Ramos (cell line): ENCODE results near the gene CAPN2.
"Not testable (repeated sequence)": the region's sequence is repeated elsewhere in the genome, so short reads cannot be mapped to it uniquely, and the experiment has no call there.

Source experiments
- in situ Hi-C: fragments of 300-500 bp; cut with MboI; formaldehyde crosslinking; loops from one replicate; pipeline ENCODE4 v1.14.3; 2022; ENCODE audit warnings: low sequenced_read_pairs; ENCODE audit not compliant: unreplicated experiment

CAPN2 gene

DNA sequence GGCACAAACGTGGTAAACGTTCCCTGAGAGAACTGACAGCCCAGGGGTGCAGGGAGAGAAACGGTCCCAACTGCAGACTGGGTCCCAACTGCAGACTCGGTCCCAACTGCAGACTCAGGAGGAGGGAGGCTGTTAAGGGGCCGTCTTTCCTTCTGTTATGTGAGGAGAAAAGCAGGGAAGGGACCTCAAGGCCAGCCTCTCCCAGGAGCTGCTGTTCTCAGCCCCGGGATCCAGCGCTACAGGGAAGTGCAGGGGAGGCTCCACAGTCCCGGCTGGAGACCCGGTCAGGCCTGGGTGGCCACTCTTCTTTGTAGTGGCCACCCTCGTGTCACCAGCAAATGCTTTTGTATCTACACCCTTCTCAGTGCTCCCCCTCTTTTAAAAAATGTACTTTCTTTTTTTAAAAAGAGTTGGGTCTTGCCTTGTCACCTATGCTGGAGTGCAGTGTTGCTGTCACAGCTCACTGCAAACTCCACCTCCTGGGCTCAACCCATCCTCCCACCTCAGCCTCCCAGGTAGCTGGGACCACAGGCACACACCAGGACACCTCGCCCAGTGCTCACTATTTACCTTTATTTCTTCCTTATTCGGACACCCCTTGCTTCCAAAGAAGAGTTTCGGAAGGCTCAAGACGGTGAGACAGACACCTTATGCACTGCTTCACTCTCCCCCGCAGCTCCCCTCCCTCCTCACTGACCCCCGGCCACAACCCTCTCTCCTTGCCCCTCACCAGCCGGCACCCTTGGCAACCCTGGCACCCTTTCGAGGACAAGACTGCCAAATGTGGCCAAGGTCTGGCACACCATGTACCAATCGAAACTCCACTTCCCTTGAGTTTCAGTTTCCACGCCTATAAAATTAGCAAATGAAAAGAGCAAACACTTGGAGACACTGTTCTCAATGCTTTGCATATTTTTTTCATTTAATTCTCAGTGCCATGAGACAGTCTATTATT lies 21.8 kb downstream of the CAPN2 start:
- in situ Hi-C loops: no loop called here

DNA sequence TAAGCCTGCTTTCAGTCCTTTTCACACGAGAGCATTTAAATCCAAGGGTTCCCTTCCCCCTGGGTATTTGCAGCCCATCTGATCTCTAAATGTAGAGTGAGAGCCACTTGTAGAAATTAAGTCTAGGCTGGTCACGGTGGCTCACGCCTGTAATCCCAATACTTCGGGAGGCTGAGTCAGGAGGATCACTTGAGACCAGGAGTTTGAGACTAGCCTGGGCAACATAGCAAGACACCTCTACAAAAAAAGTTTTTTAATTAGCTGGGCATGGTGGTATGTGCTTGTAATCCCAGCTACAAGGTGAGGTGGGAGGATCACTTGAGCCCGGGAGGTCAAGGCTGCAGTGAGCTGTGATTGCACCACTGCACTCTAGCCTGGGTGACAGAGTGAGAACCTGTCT lies 24.3 kb downstream of the CAPN2 start:
- in situ Hi-C loops: not testable (repeated sequence)

- in situ Hi-C loops: no loop called here
Observed at GRCh38 chr1:223737342-223737741, 25.0 kb downstream of the CAPN2 start.

GRCh38 chr1:223738465-223739365 lies 26.4 kb downstream of the CAPN2 start:
- in situ Hi-C loops: no loop called here

GRCh38 chr1:223739366-223740037 lies 27.2 kb downstream of the CAPN2 start:
- in situ Hi-C loops: no loop called here

GRCh38 chr1:223740038-223740736 lies 27.8 kb downstream of the CAPN2 start:
- in situ Hi-C loops: not testable (repeated sequence)

GRCh38 chr1:223741861-223742260 lies 29.5 kb downstream of the CAPN2 start:
- in situ Hi-C loops: no loop called here

DNA sequence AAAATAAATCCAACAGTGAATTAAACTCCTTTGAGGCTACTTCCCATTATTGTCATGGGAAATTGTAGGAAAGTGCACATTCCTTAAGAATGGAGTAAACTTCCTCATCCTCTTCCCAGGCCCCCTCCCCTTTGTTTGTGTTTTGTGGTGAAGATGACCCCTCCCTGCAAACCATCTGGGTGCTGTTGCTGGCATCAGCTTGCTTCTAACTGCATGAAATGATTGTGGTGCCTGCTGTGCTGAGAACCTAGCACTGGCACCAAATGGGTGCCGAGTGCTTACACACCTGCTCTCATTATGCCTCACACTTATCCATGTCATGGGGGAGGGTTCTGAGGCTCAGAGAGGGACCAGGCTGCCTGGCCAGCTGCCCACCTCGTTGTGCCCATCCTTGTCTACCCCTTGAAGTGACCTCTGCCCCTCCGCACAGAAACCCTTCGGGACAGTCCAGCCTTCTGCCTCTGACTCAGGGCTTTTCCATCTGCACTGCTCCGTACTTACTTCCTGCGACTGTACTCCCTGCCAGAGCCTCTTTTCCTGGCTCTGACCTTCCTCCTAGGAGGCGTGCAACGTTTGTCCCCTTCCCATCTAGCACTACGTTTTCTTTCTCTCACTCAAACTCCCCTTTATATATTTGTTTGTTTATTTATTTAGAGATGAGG lies 30.6 kb downstream of the CAPN2 start:
- in situ Hi-C loops: no loop called here

GRCh38 chr1:223745731-223746130 lies 33.4 kb downstream of the CAPN2 start:
- in situ Hi-C loops: no loop called here

- in situ Hi-C loops: no loop called here
Observed at GRCh38 chr1:223747838-223748335, 35.5 kb downstream of the CAPN2 start.

GRCh38 chr1:223748405-223748772 lies 36.0 kb downstream of the CAPN2 start:
- in situ Hi-C loops: no loop called here

DNA sequence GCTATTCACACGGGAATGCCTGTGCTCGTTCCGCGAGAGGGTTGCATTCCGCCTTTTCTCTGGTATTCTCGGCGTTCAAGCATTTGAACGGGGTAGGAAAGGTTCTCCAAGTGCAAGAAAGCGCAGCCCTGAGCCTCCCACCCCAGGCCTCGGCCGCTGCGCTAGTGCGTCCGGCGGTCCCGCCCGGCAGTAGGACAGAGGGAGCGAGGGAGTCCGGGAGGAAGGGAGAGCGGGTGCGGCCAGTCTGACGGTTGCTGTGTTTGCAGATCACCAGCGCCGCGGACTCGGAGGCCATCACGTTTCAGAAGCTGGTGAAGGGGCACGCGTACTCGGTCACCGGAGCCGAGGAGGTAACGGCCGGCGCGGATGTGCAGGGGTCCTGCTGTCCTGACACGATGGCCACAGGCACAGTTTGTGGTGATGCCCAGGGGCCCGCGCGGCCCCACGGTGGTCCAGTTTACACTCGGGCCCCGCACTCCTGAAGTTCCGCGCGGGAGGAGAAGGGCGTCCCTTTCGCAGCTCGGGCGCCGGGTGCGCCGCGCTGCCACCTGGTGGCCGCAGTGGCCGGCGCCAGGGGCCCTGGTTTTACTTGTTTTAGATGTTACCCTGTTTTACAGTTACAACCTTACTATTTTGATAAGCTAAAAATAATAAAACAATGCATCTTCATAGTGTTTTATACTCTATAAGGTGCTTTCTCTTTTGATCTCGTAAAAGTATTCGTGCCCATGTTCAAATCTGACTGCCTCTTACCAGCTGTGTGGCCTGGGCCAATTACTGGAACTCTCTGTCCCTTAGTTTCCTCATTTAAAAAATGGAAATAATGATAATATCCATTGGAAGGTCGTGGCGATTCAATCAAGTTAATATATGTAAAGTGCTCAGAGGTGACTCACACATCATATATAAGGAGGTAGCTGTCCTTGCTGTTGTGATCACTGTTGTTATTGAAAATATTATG lies 36.7 kb downstream of the CAPN2 start:
- in situ Hi-C loops: no loop called here

DNA sequence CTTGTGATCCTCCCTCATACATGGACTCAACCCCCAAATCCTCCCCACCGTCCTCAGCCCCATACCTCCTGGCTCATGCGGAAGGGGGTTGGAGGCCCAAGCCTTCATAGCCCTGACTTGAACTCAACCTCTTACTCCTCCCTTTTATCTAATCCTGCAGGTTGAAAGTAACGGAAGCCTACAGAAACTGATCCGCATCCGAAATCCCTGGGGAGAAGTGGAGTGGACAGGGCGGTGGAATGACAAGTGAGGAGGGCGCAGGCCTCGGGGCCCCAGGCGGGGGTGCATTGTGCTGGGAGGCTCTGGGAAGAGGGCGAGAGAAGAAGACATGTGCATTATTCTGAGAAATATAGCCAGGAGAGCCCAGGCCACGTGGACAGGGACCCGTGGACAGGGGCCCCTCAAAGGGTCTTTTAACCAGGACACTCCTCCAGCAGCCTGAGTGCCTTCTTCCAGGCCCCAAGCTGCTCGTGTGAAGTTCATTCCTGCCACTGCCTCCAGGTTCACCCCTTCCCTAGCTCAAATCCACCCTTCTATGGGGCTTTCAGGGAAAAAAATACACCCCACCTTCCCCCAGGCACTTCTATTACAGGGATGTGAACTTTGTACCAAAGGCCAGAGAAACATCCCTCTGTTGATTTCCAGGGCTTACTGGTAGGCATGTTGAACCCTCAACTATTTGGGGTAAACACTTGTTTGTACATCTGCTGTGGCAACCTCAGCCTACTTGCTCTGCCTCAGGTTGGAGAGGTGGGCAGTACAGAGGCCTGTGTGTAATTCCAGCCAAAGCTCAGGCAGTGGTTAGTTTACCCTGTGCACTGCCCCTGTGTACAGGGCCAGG lies 38.6 kb downstream of the CAPN2 start:
- in situ Hi-C loops: no loop called here

DNA sequence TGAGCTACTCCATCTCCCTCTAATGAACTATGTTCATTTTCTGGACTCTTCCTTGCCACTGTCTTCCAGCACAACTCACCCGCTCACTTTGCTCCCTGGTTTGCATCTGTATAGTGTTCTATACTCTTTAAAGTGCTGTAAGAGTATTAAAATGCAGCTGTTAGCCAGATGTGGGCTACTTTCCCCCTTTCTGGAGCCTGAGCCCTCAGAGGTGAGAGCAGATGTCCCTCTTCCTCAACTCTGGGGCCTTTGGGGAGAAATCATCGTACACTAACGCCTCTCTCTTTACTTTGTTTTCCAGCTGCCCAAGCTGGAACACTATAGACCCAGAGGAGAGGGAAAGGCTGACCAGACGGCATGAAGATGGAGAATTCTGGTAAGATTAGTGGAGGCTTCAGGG lies 39.4 kb downstream of the CAPN2 start:
- in situ Hi-C loops: no loop called here

- in situ Hi-C loops: no loop called here
Observed at GRCh38 chr1:223752721-223753515, 40.6 kb downstream of the CAPN2 start.

DNA sequence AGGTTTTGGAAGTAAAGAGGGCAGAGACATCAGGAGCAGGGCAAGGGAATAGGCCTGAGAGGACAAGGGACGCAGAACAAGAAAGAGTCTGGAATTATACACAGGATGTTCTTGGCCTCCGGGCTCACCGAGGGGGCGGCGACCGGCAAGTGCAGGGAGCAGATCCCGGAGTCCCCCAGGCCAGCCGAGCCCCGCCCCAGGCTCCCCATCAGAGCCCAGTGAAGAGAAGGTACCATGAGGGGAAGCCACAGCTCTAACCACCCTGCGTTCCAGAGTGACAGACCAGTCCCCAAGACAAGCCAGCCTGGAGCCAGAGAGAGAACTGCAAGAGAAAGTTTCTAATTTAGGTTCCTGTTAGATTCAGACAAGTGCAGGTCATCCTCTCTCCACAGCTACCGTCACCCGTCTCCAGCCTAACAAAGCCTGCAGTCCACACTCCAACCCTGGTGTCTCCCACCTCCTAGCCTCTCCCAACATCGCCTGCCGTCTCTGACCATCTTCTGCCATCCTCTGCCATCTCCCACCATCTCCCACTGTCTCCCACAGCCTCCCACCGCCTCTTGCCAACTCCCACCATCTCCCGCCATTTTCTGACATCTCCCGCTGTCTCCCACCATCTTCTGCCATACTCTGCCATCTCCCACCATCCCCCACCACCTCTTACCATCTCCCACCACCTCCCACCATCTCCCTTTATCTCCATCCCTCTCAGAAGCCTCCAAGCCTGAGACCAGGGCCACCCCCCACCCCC lies 42.5 kb downstream of the CAPN2 start:
- in situ Hi-C loops: no loop called here
